Pancreas (tissue), 10 donors: ENCODE results near the gene CCDC71L. TPM values are rescaled to one million over a fixed set of nuclear protein-coding genes. Genes with fewer than 3 reads are reported as not detected.
"Not testable (repeated sequence)": the region's sequence is repeated elsewhere in the genome, so short reads cannot be mapped to it uniquely, and the experiment has no call there.

Experiments used
- ATAC-seq, 4 donors: fragments of 200-7000 bp; cut with Tn5 transposase; one replicate each; pipeline versions ENCODE4 v1.8.0 to v1.9.1; 2020; ENCODE audit warnings: mild to moderate bottlenecking in 4 of 4, moderate library complexity in 4 of 4
- DNase-seq, 6 donors: peaks; one replicate each; pipeline ENCODE4 v3.0.0-alpha.2; 2020
- FAIRE-seq: peaks from 2 replicates; lab custom pipeline; 2012; peaks lifted over from hg19 to GRCh38; lab: Jason Lieb, UNC
- H3K27ac ChIP-seq, 4 donors: fragments of 200-600 bp; sonication (generic); 1 replicate in 3 of 4; 2 replicates in 1 of 4; pipeline versions ENCODE4 v1.5.0 to v1.8.0; 2020
- H3K27me3 ChIP-seq, 4 donors: fragments of 200-600 bp; one replicate each; pipeline ENCODE4 v1.8.0; 2021
- H3K36me3 ChIP-seq, 3 donors: fragments of 200-600 bp; sonication (generic) in 1 of 3; one replicate each; pipeline versions ENCODE4 v1.5.0 to v1.8.0; 2020 to 2021
- H3K4me1 ChIP-seq, 3 donors: fragments of 200-600 bp; one replicate each; pipeline ENCODE4 v1.8.0; 2021
- H3K4me3 ChIP-seq, 4 donors: fragments of 200-600 bp; sonication (generic) in 2 of 4; one replicate each; pipeline versions ENCODE4 v1.5.0 to v1.8.0; 2020 to 2021
- H3K9me3 ChIP-seq, 4 donors: fragments of 200-600 bp; one replicate each; pipeline ENCODE4 v1.8.0; 2021
- WGBS, 2 donors: extraction: QIAGEN DNeasy Blood & Tissue Kit; methylation state at CpG; one replicate each; pipeline ENCODE4 v1.1.7; 2013; 5-methylcytosine and 5-hydroxymethylcytosine counted together
- intact Hi-C, 3 donors: fragments of 100-400 bp; cut with DNase I; formaldehyde crosslinking; loops; one replicate each; pipeline versions ENCODE4 v1.11.1 to v1.14.2; 2022
- polyA plus RNA-seq, 2 donors: library from polyadenylated mRNA; stranded (reverse); fragments of 200-250 nt; gene quantifications; one replicate each; pipeline ENCODE4 v1.2.3, GENCODE V29; 2013
- total RNA-seq, 6 donors: library from RNA; stranded (reverse); fragmentation: NEBNext Ultra II Directional in 4 of 6; extraction: Animal tissue kit (Norgen Biotek cat#: 25700) in 4 of 6; gene quantifications; one replicate each; pipeline versions ENCODE4 v1.2.1 to v1.2.4, GENCODE V29; 2021 to 2023
- TF ChIP-seq, protein P1 (sequence below), 4 donors: fragments of 200-600 bp; sonication (generic) in 3 of 4; IDR thresholded peaks; one replicate each; pipeline versions ENCODE4 v1.5.0 to v1.8.0; 2021; ENCODE audit warnings: antibody characterized with exemption in 4 of 4
- donor health status: healthy with polysubstance abuse.
- donor health status: DM: no; HTN: no; CAD: no; lungs with moderate emphysema.
- donor health status: DM: no; HTN: no; CAD: no.
- donor health status: control.
- donor health status: control.
- donor health status: Bipolar disorder and iron deficiency.
- donor health status: DM: yes; HTN: yes; CAD: no.
- donor health status: DM: no; HTN: no; CAD: no.
- donor health status: DM: no; HTN: no; CAD: no.
- donor health status: DM: yes; HTN: yes; CAD: no.

Gene CCDC71L
- total and polyA plus RNA-seq, 8 donors: 4.0 to 18.2 (median 7.7) TPM

DNA sequence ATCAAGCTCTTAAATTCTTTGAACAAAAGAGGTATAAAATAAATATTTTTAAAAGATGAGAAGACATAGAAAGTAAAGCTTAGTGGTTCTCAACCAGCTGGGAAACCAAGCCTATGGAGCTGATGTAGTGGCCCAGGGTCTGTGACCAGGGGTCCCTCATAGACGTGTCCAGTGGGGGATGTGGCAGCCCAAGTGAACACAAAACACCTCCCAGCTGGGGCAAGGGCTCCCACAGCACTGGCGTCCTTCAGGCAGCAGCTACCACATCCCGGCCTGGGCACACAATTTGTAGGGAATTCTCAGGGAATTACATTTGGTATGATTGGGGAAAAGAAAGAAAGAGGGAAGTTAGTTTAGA, 17.8 kb upstream of the CCDC71L start:
- Histone ChIP-seq H3K4me3 (no peak overlapping the region), H3K36me3 (no peaks in the 10 kb centered on the region), H3K27me3 (no peaks in the 10 kb centered on the region), H3K9me3 (no peaks in the 10 kb centered on the region), H3K4me1 (no peaks in the 10 kb centered on the region), H3K27ac (no peak overlapping the region)
- DNase-seq (no peak), FAIRE-seq (no peak), ATAC-seq (no peak)
- TF ChIP-seq, protein P1, sequence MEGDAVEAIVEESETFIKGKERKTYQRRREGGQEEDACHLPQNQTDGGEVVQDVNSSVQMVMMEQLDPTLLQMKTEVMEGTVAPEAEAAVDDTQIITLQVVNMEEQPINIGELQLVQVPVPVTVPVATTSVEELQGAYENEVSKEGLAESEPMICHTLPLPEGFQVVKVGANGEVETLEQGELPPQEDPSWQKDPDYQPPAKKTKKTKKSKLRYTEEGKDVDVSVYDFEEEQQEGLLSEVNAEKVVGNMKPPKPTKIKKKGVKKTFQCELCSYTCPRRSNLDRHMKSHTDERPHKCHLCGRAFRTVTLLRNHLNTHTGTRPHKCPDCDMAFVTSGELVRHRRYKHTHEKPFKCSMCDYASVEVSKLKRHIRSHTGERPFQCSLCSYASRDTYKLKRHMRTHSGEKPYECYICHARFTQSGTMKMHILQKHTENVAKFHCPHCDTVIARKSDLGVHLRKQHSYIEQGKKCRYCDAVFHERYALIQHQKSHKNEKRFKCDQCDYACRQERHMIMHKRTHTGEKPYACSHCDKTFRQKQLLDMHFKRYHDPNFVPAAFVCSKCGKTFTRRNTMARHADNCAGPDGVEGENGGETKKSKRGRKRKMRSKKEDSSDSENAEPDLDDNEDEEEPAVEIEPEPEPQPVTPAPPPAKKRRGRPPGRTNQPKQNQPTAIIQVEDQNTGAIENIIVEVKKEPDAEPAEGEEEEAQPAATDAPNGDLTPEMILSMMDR (IDR thresholded peaks at IDR 0.05): no peak
- intact Hi-C loops: no loop called here
- WGBS, 2 donors: 70 to 76% methylated on average over 3 of the region's 3 CpGs

DNA sequence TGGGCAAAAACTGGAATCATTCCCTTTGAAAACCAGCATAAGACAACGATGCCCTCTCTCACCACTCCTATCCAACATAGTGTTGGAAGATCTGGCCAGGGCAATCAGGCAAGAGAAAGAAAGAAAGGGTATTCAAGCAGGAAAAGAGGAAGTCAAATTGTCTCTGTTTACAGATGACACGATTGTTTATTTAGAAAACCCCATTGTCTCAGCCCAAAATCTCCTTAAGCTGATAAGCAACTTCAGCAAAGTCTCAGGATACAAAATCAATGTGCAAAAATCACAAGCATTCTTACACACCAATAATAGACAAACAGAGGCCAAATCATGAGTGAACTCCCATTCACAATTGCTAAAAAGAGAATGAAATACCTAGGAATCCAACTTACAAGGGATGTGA, 15.5 kb upstream of the CCDC71L start:
- intact Hi-C loops, ATAC-seq: not testable (repeated sequence)

DNA sequence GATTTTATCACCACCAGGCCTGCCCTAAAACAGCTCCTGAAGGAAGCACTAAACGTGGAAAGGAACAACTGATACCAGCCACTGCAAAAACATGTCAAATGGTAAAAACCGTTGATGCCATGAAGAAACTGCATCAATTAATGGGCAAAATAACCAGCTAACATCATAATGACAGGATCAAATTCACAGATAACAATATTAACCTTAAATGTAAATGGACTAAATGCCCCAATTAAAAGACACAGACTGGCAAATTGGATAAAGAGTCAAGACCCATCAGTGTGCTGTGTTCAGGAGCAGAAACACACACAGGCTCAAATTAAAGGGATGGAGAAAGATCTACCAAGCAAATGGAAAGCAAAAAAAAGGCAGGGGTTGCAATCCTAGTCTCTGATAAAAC, 12.7 kb upstream of the CCDC71L start:
- H3K27me3 ChIP-seq, H3K4me3 ChIP-seq, H3K36me3 ChIP-seq, H3K9me3 ChIP-seq, H3K4me1 ChIP-seq, H3K27ac ChIP-seq, FAIRE-seq, intact Hi-C loops, DNase-seq, ATAC-seq: not testable (repeated sequence)
- 56 to 71% methylated on average over 2 of the region's 2 CpGs for WGBS, 2 donors

More for the DNA sequence above, 15.5 kb upstream of the CCDC71L start:
- not testable (repeated sequence) for H3K4me1 ChIP-seq, H3K27me3 ChIP-seq, H3K27ac ChIP-seq, H3K36me3 ChIP-seq, FAIRE-seq, H3K4me3 ChIP-seq, H3K9me3 ChIP-seq, DNase-seq
- 69 to 74% methylated on average over 2 of the region's 2 CpGs for whole genome bisulfite sequencing, 2 donors

DNA sequence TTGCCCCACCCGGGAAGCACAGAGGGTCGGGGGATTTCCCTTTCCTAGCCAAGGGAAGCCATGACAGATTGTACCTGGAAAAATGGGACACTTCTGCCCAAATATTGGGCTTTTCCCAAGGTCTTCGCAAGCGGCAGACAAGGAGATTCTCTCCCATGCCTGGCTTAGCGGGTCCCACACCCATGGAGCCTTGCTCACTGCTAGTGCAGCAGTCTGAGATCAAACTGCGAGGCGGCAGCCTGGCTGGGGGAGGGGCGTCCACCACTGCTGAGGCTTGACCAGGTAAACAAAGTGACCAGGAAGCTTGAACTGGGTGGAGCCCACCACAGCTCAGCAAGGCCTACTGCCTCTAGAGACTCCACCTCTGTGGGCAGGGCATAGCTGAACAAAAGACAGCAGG, 11.0 kb upstream of the CCDC71L start:
- WGBS, 2 donors: 83 to 95% methylated on average over 8 of the region's 8 CpGs
- H3K9me3 ChIP-seq, ATAC-seq, H3K27me3 ChIP-seq, intact Hi-C loops, H3K4me1 ChIP-seq, H3K4me3 ChIP-seq, H3K36me3 ChIP-seq, FAIRE-seq, H3K27ac ChIP-seq: not testable (repeated sequence)
- DNase-seq: peak in 1 of 6 donors; percentile 20

DNA sequence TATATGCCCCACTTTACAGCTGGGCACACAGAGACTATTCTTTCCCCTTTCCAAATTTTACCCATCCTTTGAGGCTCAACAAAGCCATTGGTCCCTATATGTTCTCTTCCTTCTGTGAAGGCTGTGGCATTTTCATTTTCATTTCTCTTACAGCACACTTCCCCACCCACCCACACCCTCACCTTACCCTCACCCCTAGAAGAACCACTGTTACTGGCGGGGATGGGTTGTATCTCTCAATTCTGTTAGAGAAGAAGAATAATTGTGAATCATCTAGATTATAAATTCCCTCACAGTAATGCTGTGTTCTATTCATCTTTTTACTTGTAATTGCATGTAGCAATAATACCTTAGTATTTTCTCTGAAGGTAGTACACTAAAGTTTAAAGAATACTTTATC, 10.2 kb upstream of the CCDC71L start:
- ATAC-seq: no peak
- H3K4me3 ChIP-seq: no peak overlapping the region
- no peaks in the 10 kb centered on the region for H3K36me3 ChIP-seq
- no peaks in the 10 kb centered on the region for H3K4me1 ChIP-seq
- intact Hi-C loops: no loop called here
- no peaks in the 10 kb centered on the region for H3K27me3 ChIP-seq
- no peak for FAIRE-seq
- no peak overlapping the region for H3K27ac ChIP-seq
- no peaks in the 10 kb centered on the region for H3K9me3 ChIP-seq
- WGBS, 2 donors: 89 to 95% methylated on average over 1 of the region's 1 CpG
- TF ChIP-seq, protein P1 (IDR thresholded peaks at IDR 0.05): no peak
- DNase-seq: no peak

DNA sequence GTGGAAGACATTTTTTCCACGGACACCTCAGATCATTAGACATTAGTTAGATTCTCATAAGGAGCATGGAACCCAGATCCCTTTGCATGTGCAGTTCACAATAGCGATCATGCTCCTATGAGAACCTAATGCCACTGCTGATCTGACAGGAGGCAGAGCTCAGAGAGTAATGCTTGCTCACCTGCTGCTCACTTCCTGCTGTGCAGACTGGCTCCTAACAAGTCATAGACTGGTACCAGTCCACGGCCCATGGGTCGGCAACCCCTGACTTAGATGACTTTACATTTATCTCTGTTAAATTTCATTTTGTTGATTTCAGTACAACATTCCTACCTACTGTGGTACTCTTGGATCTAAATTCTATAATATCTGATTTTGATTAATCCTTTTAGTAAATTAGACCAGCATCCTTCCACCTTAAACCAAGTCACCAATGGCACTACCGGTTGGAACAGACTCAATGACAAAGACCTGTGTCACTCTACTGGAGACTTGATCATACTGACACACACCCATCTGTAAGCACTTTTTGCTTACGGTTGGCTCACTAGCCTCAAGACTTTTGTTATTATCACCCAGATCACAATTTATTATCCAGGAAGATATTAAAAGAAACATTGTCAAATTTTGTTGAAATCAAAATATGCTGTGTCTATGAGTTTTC, 8.0 kb upstream of the CCDC71L start:
- FAIRE-seq: no peak
- no peak for DNase-seq
- Histone ChIP-seq H3K27me3 (no peaks in the 10 kb centered on the region), H3K4me3 (no peak overlapping the region), H3K4me1 (no peaks in the 10 kb centered on the region), H3K36me3 (no peaks in the 10 kb centered on the region), H3K27ac (no peak overlapping the region), H3K9me3 (no peaks in the 10 kb centered on the region)
- intact Hi-C loops: no loop called here
- 82 to 96% methylated on average over 6 of the region's 6 CpGs for WGBS, 2 donors
- ATAC-seq: no peak
- TF ChIP-seq, protein P1 (IDR thresholded peaks at IDR 0.05): no peak
